HepG2 (cell line): ENCODE results near the gene KLB. TPM values are rescaled to one million over a fixed set of nuclear protein-coding genes. Genes with fewer than 3 reads are reported as not detected.

ENCODE experiments used
- HOXA9 ChIP-seq: sonication (generic); formaldehyde crosslinking; IDR thresholded peaks from 2 replicates; pipeline ENCODE4 v1.8.1; 2022; ENCODE audit warnings: missing genetic modification reagents, mild to moderate bottlenecking, moderate library complexity, borderline replicate concordance
- KAT2B ChIP-seq: fragments of 150-350 bp; IDR thresholded peaks from 2 replicates; pipeline ENCODE4 v1.6.1; 2014; ENCODE audit warnings: low read depth, low read length, borderline replicate concordance
- KDM1A ChIP-seq: IDR thresholded peaks from 2 replicates; pipeline ENCODE4 v1.6.1; 2016; ENCODE audit warnings: missing compliant biosample characterization
- MNT ChIP-seq: fragments of 450-650 bp; IDR thresholded peaks from 2 replicates; pipeline ENCODE4 v1.6.1; 2016
- NFIB ChIP-seq: sonication (generic); formaldehyde crosslinking; IDR thresholded peaks from 2 replicates; pipeline ENCODE4 v1.9.0; 2021; ENCODE audit warnings: missing genetic modification reagents, mild to moderate bottlenecking, borderline replicate concordance
- NR2F1 ChIP-seq, 2 experiments: fragments of 450-650 bp in 1 of 2; formaldehyde crosslinking in 1 of 2; IDR thresholded peaks; 2 replicates each; pipeline versions ENCODE4 v1.5.0 to v1.6.1; 2016 to 2020; ENCODE audit warnings: mild to moderate bottlenecking in 1 of 2, missing compliant biosample characterization in 1 of 2, missing genetic modification reagents in 1 of 2, moderate library complexity in 1 of 2
- SP2 ChIP-seq: sonication (generic); formaldehyde crosslinking; IDR thresholded peaks from 2 replicates; pipeline ENCODE4 v1.5.1; 2020; ENCODE audit warnings: mild to moderate bottlenecking, missing genetic modification reagents
- ZBTB44 ChIP-seq: sonication (generic); formaldehyde crosslinking; IDR thresholded peaks from 2 replicates; pipeline ENCODE4 v1.4.0; 2020; ENCODE audit warnings: missing genetic modification reagents
- ZNF207 ChIP-seq: fragments of 450-650 bp; IDR thresholded peaks from 2 replicates; pipeline ENCODE4 v1.6.1; 2016; ENCODE audit warnings: antibody characterized with exemption, borderline replicate concordance
- ZNF318 ChIP-seq: sonication (generic); formaldehyde crosslinking; IDR thresholded peaks from 2 replicates; pipeline ENCODE4 v1.4.0; 2020; ENCODE audit warnings: mild to moderate bottlenecking, missing genetic modification reagents
- ZNF558 ChIP-seq: sonication (generic); formaldehyde crosslinking; IDR thresholded peaks from 2 replicates; pipeline ENCODE4 v1.9.0; 2022; ENCODE audit warnings: mild to moderate bottlenecking, missing genetic modification reagents, borderline replicate concordance
- polyA plus RNA-seq, 8 experiments: library from polyadenylated mRNA; depleted of rRNA in 3 of 8; stranded (reverse) in 7 of 8; unstranded in 1 of 8; fragments of >200 nt; fragmentation: Illumina TruSeq in 4 of 8; extraction: Trizol in 4 of 8; gene quantifications; 2 replicates each; pipeline versions ENCODE4 v1.2.1 to v1.2.3, GENCODE V29; 2011 to 2016; ENCODE audit warnings: low read depth in 4 of 8, missing spikeins in 1 of 8, mixed read lengths in 1 of 8; ENCODE audit not compliant: insufficient read depth in 1 of 8
- total RNA-seq, 5 experiments: library from RNA; depleted of rRNA; stranded (reverse); fragments of >200 nt; fragmentation: Illumina TruSeq; extraction: Trizol; gene quantifications; 2 replicates each; pipeline ENCODE4 v1.2.3, GENCODE V29; 2016; ENCODE audit warnings: low read depth in 1 of 5

KLB gene
- total and polyA plus RNA-seq, 2 of the 13 experiments (the other 11 are each of a cell fraction or from before 2014, with no cell fraction given) = 25.3 to 82.0 TPM

GRCh38 chr4:39365830-39366771 is 40.6 kb upstream of the KLB start, which contains the start of gene RFC1 (continued):
- TF ChIP-seq MNT (no peak; the same call in 1 of the 2 replicates), KDM1A (CRISPR knock-in tag) (peak; percentile 24; the same call in 1 of the 2 replicates), NFIB (CRISPR knock-in tag) (no peak), NR2F1 (CRISPR knock-in tag; IDR thresholded peaks at IDR 0.05) (no peak), ZBTB44 (CRISPR knock-in tag) (peak; percentile 95), KAT2B (no peak), ZNF207 (no peak), ZNF318 (peak; percentile 98), SP2 (0 out of 2 replicates have a peak, but pooled peaks have one; percentile 28), HOXA9 (CRISPR knock-in tag) (peak; percentile 97), ZNF558 (CRISPR knock-in tag) (peak; percentile 99)
